ENCODE results near the gene GSTK1. TPM values are rescaled to one million over a fixed set of nuclear protein-coding genes. Genes with fewer than 3 reads are reported as not detected.

Gene GSTK1
- total RNA-seq, 2 experiments from 2014 or later = 218 to 224 TPM

DNA sequence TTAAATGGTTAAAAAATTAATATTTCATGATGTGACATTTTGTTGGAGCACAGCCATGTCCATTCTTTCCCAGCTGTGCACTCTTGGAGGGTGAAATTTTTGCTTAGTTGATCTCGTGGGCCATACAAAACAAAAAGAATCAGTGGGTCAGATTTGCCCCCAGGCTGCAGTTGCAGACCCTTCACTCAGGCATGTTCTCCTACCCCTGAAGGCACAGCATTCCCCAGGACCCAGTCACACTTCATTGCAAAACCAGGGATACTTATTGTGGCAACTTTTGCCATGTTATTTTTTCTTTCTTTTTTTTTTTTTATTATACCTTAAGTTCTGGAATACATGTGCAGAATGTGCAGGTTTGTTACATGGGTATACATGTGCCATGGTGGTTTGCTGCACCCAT is 35.4 kb upstream of the GSTK1 start:
- DNase-seq = no peak
- intact Hi-C loops (cut with micrococcal nuclease) = no loop called here
- peaks cover 5% of the 10 kb centered on the region for H3K27me3 Mint-ChIP-seq
- ChIA-PET POLR2A (no interaction called here), CTCF (interaction anchor here (1.3 kb wide), 1 partner anchor 12 kb away, joined by 3 read pairs; no protein-coding TSS in a partner anchor)
- H3K27ac Mint-ChIP-seq = no peak overlapping the region
- no peak overlapping the region for H3K4me3 Mint-ChIP-seq
- no peaks in the 10 kb centered on the region for H3K9me3 Mint-ChIP-seq
- no peaks in the 10 kb centered on the region for H3K36me3 Mint-ChIP-seq
- H3K4me1 Mint-ChIP-seq (ENCODE audit: low read depth) = no peaks in the 10 kb centered on the region

DNA sequence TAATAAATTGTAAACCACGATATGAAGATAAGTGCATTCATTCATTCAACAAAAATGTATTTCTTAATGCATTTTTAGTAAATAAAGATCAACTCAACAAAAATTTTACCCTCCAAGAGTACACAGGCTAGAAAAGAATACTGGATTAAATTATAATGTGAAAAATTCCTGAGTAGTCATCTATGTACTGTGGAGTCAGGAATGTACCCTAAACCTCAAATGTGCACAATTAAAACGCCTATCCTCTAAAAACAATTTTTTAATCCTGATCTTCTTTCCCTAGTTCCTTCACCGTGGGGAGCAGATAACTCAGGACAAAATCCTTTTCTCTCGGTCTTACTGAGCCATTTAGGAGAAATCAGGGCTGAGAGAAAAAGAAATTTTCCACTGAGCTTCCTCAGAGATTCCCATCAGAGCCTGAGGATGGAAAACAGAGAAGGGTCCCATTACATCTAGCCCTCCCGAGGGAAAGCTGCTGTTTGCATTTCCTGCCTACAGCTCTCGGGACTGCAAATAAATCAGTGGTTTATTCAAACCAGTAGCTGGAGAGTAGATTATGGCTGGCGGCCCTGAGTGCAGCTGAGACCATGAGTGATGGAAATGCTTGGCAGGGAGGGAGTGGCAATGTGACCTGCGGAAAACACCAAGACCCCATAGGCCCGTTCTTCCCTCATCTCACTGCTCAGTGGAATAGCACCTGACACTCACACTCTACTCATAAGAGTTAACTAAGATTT is 34.0 kb upstream of the GSTK1 start:
- H3K4me3 Mint-ChIP-seq = no peak overlapping the region
- ChIA-PET POLR2A (no interaction called here), CTCF (interaction anchor here (0.9 to 1.3 kb wide), 4 partner anchors 11 to 221 kb away, joined by 3 to 6 read pairs (median 3); no protein-coding TSS in a partner anchor)
- H3K4me1 Mint-ChIP-seq (ENCODE audit: low read depth) = no peaks in the 10 kb centered on the region
- intact Hi-C loops (cut with micrococcal nuclease) = no loop called here
- no peaks in the 10 kb centered on the region for H3K36me3 Mint-ChIP-seq
- no peaks in the 10 kb centered on the region for H3K9me3 Mint-ChIP-seq
- no peak overlapping the region for H3K27ac Mint-ChIP-seq
- DNase-seq = no peak
- no peaks in the 10 kb centered on the region for H3K27me3 Mint-ChIP-seq

DNA sequence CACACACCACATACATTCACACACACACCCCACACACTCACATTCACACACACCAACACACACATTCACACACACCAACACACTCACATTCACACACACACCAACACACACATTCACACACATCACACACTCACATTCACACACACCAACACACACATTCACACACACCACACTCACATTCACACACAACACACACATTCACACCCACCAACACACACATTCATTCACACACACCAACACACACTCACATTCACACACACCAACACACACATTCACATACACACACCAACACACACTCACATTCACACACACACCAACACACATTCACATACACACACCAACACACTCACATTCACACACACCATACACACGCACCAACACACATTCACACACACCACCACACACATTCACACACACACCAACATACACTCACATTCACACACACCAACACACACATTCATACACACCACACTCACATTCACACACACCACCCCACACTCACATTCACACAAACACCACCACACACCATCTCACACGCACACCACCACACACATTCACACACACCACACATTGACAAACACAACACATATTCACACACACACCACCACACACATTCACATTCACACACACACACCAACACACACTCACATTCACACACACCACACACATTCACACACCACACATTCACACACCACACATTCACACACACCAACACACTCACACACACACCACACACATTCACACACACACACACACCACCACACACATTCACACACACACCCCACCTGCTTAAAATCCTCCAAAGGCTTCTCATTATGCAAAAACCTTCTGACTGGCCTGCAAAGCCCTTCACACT is 32.4 kb upstream of the GSTK1 start:
- intact Hi-C loops (cut with micrococcal nuclease) = no loop called here
- no peak for DNase-seq
- Mint-ChIP-seq H3K4me3 (no peak overlapping the region), H3K27ac (no peak overlapping the region), H3K27me3 (no peaks in the 10 kb centered on the region), H3K36me3 (peaks cover 1% of the 10 kb centered on the region), H3K9me3 (peaks cover 7% of the 10 kb centered on the region), H3K4me1 (ENCODE audit: low read depth) (no peaks in the 10 kb centered on the region)
- POLR2A ChIA-PET = no interaction called here
- CTCF ChIA-PET = interaction anchor here (1.0 kb wide), 1 partner anchor 10 kb away, joined by 6 read pairs; no protein-coding TSS in a partner anchor

DNA sequence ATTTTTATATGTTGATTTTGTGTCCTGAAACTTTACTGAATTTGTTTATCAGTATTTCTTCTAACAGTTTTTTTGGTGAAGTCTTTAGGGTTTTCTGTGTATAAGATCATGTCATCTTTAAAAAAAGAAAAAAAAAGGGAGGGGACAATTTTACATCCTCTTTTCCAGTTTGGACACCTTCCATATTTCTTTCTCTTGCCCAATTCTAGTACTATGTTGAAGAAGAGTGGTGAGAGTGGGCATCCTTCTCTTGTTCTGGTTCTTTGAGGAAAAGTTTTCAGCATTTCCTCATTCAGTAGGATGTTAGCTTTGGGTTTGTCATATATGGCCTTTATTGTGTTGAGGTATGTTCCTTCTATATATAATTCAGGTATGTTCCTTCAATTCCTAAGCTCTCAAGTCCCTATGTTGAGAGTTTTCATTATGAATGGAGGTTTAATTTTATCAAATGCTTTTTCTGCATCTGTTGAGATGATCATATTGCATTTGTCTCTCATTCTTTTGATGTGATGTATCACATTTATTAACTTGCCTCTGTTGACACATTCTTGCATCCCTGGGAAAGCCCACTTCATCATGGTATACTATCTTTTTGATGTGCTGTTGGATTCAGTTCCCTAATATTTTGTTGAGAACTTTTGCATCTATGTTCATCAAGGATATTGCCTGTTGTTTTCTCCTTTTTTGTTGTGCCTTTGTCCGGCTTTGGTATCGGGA is 29.3 kb upstream of the GSTK1 start:
- H3K4me3 Mint-ChIP-seq = no peak overlapping the region
- peaks cover 10% of the 10 kb centered on the region for H3K36me3 Mint-ChIP-seq
- CTCF ChIA-PET = interaction anchor here (1.0 kb wide), 1 partner anchor 19 kb away, joined by 3 read pairs; no protein-coding TSS in a partner anchor
- intact Hi-C loops (cut with micrococcal nuclease) = no loop called here
- DNase-seq = no peak
- peaks cover 3% of the 10 kb centered on the region for H3K27me3 Mint-ChIP-seq
- no peak overlapping the region for H3K27ac Mint-ChIP-seq
- H3K9me3 Mint-ChIP-seq = peaks cover 24% of the 10 kb centered on the region
- POLR2A ChIA-PET = no interaction called here
- H3K4me1 Mint-ChIP-seq (ENCODE audit: low read depth) = no peaks in the 10 kb centered on the region

DNA sequence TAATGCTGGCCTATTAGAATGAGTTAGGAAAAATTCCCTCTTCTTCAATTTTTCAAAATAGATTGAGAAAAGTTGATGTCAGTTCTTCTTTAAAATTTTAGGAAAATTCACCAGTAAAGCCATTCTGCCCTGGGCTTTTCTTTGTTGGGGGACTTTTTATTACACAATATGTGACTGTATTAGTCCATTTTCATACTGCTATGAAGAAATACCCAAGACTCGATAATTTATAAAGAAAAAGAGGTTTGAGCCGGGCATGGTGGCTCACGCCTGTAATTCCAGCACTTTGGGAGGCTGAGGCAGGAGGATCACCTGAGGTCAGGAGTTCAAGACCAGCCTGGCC is 28.7 kb upstream of the GSTK1 start:
- CTCF ChIA-PET = interaction anchor here (1.0 kb wide), 1 partner anchor 20 kb away, joined by 3 read pairs; no protein-coding TSS in a partner anchor
- H3K4me1 Mint-ChIP-seq (ENCODE audit: low read depth) = no peaks in the 10 kb centered on the region

DNA sequence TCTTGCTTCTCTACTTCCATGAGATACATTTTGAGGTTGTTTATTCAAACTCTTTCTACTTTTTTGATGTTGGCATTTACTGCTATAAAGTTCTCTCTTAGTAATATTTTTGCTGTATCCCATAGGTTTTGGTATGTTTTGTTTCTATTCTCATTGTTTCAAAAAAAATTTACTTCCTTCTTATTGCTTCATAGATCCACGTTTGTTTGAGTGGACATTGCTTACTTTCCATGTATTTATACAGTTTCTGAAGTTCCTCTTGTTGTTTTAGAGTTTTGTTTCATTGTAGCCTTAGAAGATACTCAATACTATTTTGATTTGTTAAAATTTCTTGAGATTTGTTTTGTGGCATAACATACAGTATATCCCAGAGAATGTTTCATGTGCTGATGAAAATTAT is 27.7 kb upstream of the GSTK1 start:
- H3K36me3 Mint-ChIP-seq = peaks cover 10% of the 10 kb centered on the region
- H3K4me3 Mint-ChIP-seq = no peak overlapping the region
- H3K27ac Mint-ChIP-seq = no peak overlapping the region
- intact Hi-C loops (cut with micrococcal nuclease) = no loop called here
- POLR2A ChIA-PET = no interaction called here
- peaks cover 3% of the 10 kb centered on the region for H3K27me3 Mint-ChIP-seq
- CTCF ChIA-PET = no interaction called here
- peaks cover 4% of the 10 kb centered on the region for H3K4me1 Mint-ChIP-seq (ENCODE audit: low read depth)
- DNase-seq = no peak
- H3K9me3 Mint-ChIP-seq = peaks cover 24% of the 10 kb centered on the region

More for the DNA sequence above, 28.7 kb upstream of the GSTK1 start:
- intact Hi-C loops (cut with micrococcal nuclease) = no loop called here
- Mint-ChIP-seq H3K36me3 (peaks cover 10% of the 10 kb centered on the region), H3K27me3 (peaks cover 3% of the 10 kb centered on the region), H3K27ac (no peak overlapping the region), H3K4me3 (no peak overlapping the region), H3K9me3 (peaks cover 24% of the 10 kb centered on the region)
- POLR2A ChIA-PET = no interaction called here
- no peak for DNase-seq

DNA sequence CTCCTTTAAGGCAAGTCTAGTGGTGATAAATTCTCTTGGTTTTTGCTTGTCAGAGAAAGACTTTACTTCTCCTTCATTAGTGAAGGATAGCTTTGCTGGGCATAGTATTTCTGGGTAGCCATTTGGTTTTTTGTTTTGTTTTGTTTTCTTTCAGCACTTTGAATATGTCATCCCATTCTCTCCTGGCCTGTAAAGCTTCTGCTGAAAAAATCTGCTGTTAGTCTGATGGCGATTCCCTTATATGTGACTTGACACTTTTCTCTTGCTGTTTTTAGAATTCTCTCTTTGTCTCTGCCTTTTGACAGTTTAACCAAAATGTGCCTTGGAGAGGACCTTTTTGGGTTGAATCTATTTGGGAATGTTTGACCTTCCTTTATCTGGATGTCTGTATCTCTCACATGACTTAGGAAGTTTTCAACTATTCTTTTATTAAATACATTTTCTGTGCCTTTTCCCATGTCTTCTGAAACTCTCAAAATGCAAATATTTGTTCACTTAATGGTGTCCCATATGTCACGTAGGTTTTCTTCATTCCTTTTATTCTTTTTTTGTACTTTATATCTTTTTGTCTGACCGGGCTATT is 26.7 kb upstream of the GSTK1 start:
- H3K4me3 Mint-ChIP-seq = no peak overlapping the region
- POLR2A ChIA-PET = no interaction called here
- H3K9me3 Mint-ChIP-seq = peaks cover 24% of the 10 kb centered on the region
- H3K36me3 Mint-ChIP-seq = peaks cover 10% of the 10 kb centered on the region
- CTCF ChIA-PET = interaction anchor here (4.7 kb wide), 1 partner anchor 21 kb away, joined by 34 read pairs; no protein-coding TSS in a partner anchor
- no peak for DNase-seq
- peaks cover 3% of the 10 kb centered on the region for H3K27me3 Mint-ChIP-seq
- intact Hi-C loops (cut with micrococcal nuclease) = no loop called here
- peaks cover 9% of the 10 kb centered on the region for H3K4me1 Mint-ChIP-seq (ENCODE audit: low read depth)
- no peak overlapping the region for H3K27ac Mint-ChIP-seq

DNA sequence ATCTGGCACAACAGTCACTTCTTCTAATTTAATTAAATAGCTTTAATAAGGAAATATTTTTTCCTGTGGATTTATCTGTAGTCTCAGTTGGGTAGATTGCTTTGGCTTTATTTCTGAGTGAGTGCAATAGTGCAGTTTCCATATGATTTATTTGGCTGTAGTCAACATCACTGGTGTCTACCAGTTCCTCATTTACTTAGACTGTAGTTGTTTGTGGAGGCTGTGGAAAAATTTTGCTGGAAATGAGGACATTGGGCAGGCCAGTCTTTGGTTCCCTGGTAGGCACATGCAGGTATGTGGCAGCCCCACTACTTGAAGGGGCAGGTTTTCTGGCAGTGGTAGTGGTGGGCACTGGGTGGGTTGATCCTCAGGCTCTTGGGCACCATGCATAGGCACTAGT is 25.9 kb upstream of the GSTK1 start:
- intact Hi-C loops (cut with micrococcal nuclease) = no loop called here
- POLR2A ChIA-PET = no interaction called here
- DNase-seq = no peak
- Mint-ChIP-seq H3K27ac (no peak overlapping the region), H3K9me3 (peaks cover 24% of the 10 kb centered on the region), H3K4me1 (ENCODE audit: low read depth) (peaks cover 9% of the 10 kb centered on the region), H3K36me3 (peaks cover 10% of the 10 kb centered on the region), H3K27me3 (peaks cover 3% of the 10 kb centered on the region), H3K4me3 (no peak overlapping the region)
- CTCF ChIA-PET = interaction anchor here (4.7 kb wide), 1 partner anchor 22 kb away, joined by 34 read pairs; no protein-coding TSS in a partner anchor

DNA sequence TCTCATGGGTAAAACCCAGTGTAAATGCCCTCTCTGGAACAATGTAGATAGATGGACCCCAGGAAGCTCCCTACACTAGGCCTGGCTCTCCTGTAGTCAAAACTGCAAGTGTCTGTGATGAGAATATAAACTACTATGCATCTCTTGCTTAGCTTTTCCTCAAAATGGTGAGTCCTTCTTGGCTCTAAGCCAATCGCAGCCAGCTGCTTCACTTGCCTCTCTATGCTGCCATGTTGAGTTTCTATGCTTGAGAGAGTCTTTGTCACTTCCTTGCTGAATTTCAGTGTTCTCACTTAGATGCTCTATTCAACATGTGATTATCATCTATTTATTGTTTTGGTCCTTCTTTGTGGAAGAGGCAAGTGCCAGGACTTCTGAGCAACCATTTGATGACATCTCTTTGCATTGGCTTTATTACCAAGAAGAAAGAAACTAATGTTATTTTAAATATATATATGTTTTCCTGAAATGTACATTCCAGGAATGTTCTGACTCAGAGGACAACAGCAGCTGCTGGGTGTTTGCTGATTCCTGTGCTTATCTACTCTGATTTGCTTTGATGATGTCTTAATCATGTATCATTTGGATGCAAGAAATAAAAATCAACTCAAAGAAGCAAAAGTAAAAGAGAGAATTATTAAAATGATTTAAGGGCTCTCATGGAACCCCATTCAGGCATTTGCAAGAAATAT is 24.8 kb upstream of the GSTK1 start:
- ChIA-PET CTCF (interaction anchor here (2.5 to 4.7 kb wide), 6 partner anchors 23 to 179 kb away, joined by 22 to 123 read pairs (median 51); no protein-coding TSS in a partner anchor), POLR2A (no interaction called here)
- H3K27ac Mint-ChIP-seq = no peak overlapping the region
- H3K4me1 Mint-ChIP-seq (ENCODE audit: low read depth) = peaks cover 12% of the 10 kb centered on the region
- DNase-seq = no peak
- H3K9me3 Mint-ChIP-seq = peaks cover 24% of the 10 kb centered on the region
- peaks cover 10% of the 10 kb centered on the region for H3K36me3 Mint-ChIP-seq
- H3K4me3 Mint-ChIP-seq = no peak overlapping the region
- intact Hi-C loops (cut with micrococcal nuclease) = no loop called here
- H3K27me3 Mint-ChIP-seq = peaks cover 3% of the 10 kb centered on the region

DNA sequence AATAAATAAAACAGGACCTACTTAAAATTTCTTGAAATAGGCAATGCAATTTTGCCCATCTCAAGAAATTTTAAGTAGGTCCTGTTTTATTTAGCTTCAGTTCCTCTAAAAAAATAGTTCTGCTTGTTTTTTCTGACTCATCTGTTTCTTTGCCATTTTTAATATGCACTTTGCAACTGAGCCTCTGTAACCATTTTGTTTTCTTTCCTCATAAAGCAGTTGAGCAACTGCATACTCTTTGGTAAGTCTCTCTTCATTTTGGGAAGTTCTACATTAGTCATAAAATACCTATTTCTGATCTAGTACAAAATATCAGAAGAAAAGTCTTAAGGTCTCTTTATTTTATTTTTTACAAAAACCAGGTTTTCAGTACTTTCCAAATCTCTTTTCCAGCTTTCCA is 23.4 kb upstream of the GSTK1 start:
- no peak overlapping the region for H3K4me3 Mint-ChIP-seq
- H3K27me3 Mint-ChIP-seq = peaks cover 3% of the 10 kb centered on the region

More for the DNA sequence above, 23.4 kb upstream of the GSTK1 start:
- ChIA-PET CTCF (interaction anchor here (0.6 to 4.7 kb wide), 39 partner anchors 8 to 653 kb away, joined by 3 to 123 read pairs (median 8); partner anchors contain the start of genes CASP2, EPHA1, EPHB6 and GSTK1), POLR2A (interaction anchor here (0.7 to 1.9 kb wide), 9 partner anchors 23 to 432 kb away, joined by 3 to 10 read pairs (median 6); partner anchors contain the start of genes CASP2 and GSTK1)
- no peak for DNase-seq
- H3K4me1 Mint-ChIP-seq (ENCODE audit: low read depth) = peaks cover 25% of the 10 kb centered on the region
- H3K36me3 Mint-ChIP-seq = peaks cover 10% of the 10 kb centered on the region
- intact Hi-C loops (cut with micrococcal nuclease) = loop anchor here (1.0 to 10.0 kb wide), 9 partner anchors 49 to 1585 kb away; partner anchors contain the start of gene EPHA1
- H3K9me3 Mint-ChIP-seq = peaks cover 24% of the 10 kb centered on the region
- H3K27ac Mint-ChIP-seq = peak overlapping the region; percentile 73
